Neural progenitor cell (in vitro differentiated cells): Measurements from ENCODE around the gene KIAA0753. TPM values are rescaled to one million over a fixed set of nuclear protein-coding genes. Genes with fewer than 3 reads are reported as not detected.
A peak's percentile ranks its signal among the peaks of the same experiment; 100 is the strongest.

Source experiments
- DNase-seq: peaks from one replicate; pipeline ENCODE4 v3.0.0-alpha.2; 2016; ENCODE audit warnings: low spot score
- H2AFZ ChIP-seq: fragments of 200-600 bp; sonication (generic); replicated peaks from 2 replicates; pipeline ENCODE4 v1.6.1; 2016; ENCODE audit warnings: antibody characterized with exemption
- H3F3A ChIP-seq: fragments of 200-600 bp; sonication (generic); 2 replicates; pipeline ENCODE4 v1.6.1; 2016; ENCODE audit warnings: antibody characterized with exemption, low read depth
- H3K27ac ChIP-seq: fragments of 200-600 bp; sonication (generic); 2 replicates; pipeline ENCODE4 v1.5.1; 2016; ENCODE audit warnings: mild to moderate bottlenecking
- H3K27me3 ChIP-seq: fragments of 200-600 bp; sonication (generic); 2 replicates; pipeline ENCODE4 v1.6.1; 2016; ENCODE audit warnings: mild to moderate bottlenecking, moderate library complexity
- H3K36me3 ChIP-seq: fragments of 200-600 bp; sonication (generic); 2 replicates; pipeline ENCODE4 v1.5.1; 2016
- H3K4me1 ChIP-seq: fragments of 200-600 bp; sonication (generic); 2 replicates; pipeline ENCODE4 v1.6.1; 2016; ENCODE audit warnings: mixed run types
- H3K4me2 ChIP-seq: fragments of 200-600 bp; sonication (generic); 2 replicates; pipeline ENCODE4 v1.6.1; 2016
- H3K4me3 ChIP-seq: fragments of 200-600 bp; sonication (generic); 2 replicates; pipeline ENCODE4 v1.5.1; 2016
- H3K79me2 ChIP-seq: fragments of 200-600 bp; sonication (generic); 2 replicates; pipeline ENCODE4 v1.6.1; 2016; ENCODE audit warnings: low read depth
- H3K9ac ChIP-seq: fragments of 200-600 bp; sonication (generic); 2 replicates; pipeline ENCODE4 v1.6.1; 2016
- H3K9me3 ChIP-seq: fragments of 200-600 bp; sonication (generic); 2 replicates; pipeline ENCODE4 v1.5.1; 2016; ENCODE audit warnings: low read depth
- H4K20me1 ChIP-seq: fragments of 200-600 bp; sonication (generic); 2 replicates; pipeline ENCODE4 v1.6.1; 2016; ENCODE audit warnings: low read depth
- H3K27ac Mint-ChIP-seq: 3 replicates; pipeline ENCODE4 v1.8.0; 2021; ENCODE audit warnings: mixed read lengths
- H3K27me3 Mint-ChIP-seq: 2 replicates; pipeline ENCODE4 v1.8.0; 2022; ENCODE audit warnings: low read depth, mild to moderate bottlenecking, inconsistent platforms, moderate library complexity, mixed read lengths; ENCODE audit not compliant: insufficient read depth
- H3K36me3 Mint-ChIP-seq: 3 replicates; pipeline ENCODE4 v1.8.0; 2021; ENCODE audit warnings: mixed read lengths
- H3K4me1 Mint-ChIP-seq: 3 replicates; pipeline ENCODE4 v1.8.0; 2021; ENCODE audit warnings: mixed read lengths
- H3K4me3 Mint-ChIP-seq: 3 replicates; pipeline ENCODE4 v1.8.0; 2021; ENCODE audit warnings: mild to moderate bottlenecking, moderate library complexity, mixed read lengths
- H3K9me3 Mint-ChIP-seq: 3 replicates; pipeline ENCODE4 v1.8.0; 2020; ENCODE audit warnings: mixed read lengths
- EZH2 ChIP-seq: fragments of 200-600 bp; sonication (generic); IDR thresholded peaks from 2 replicates; pipeline ENCODE4 v1.6.1; 2017; ENCODE audit warnings: antibody characterized with exemption, mild to moderate bottlenecking, moderate library complexity
- EZH2phosphoT487 ChIP-seq: fragments of 200-600 bp; sonication (generic); IDR thresholded peaks from 2 replicates; pipeline ENCODE4 v1.6.1; 2017; ENCODE audit warnings: antibody characterized with exemption
- total RNA-seq: library from RNA; depleted of rRNA; stranded (reverse); fragments of >200 nt; gene quantifications from 2 replicates; pipeline ENCODE4 v1.2.3, GENCODE V29; 2015; ENCODE audit warnings: low replicate concordance
- TF ChIP-seq, protein P1 (sequence below): fragments of 200-600 bp; sonication (generic); IDR thresholded peaks from 2 replicates; pipeline ENCODE4 v1.5.1; 2017; ENCODE audit warnings: antibody characterized with exemption, mild to moderate bottlenecking

KIAA0753 gene
- total RNA-seq, 1 donor from 2014 or later, result 24.1 TPM

DNA sequence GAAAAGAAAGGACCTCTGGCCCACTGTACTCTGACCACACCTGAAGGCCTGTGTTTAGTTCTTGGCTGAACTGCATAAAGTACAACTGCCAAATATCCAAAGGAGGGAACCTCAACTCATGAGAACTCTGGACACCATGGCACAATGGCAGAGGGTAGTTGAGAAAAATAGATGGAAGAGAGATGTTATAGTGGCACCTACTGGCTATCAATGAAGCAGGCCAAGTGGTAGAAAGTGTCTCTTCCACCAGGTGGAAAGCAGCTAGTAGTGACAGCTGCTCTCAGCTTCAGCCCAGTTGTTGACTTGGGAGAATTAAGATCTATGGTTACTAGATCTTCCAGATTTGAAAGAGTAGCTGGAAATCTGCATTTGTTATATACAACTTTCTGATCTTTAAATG lies 7.7 kb upstream of the KIAA0753 start:
- peaks cover 82% of the 10 kb centered on the region for H3K79me2 ChIP-seq
- H3K4me1 Mint-ChIP-seq, result peaks cover 28% of the 10 kb centered on the region

GRCh38 chr17:6643451-6644125 lies 3.1 kb upstream of the KIAA0753 start:
- no peaks in the 10 kb centered on the region for H3K27me3 ChIP-seq
- TF ChIP-seq EZH2phosphoT487 (no peak), EZH2 (no peak)
- TF ChIP-seq, protein P1, sequence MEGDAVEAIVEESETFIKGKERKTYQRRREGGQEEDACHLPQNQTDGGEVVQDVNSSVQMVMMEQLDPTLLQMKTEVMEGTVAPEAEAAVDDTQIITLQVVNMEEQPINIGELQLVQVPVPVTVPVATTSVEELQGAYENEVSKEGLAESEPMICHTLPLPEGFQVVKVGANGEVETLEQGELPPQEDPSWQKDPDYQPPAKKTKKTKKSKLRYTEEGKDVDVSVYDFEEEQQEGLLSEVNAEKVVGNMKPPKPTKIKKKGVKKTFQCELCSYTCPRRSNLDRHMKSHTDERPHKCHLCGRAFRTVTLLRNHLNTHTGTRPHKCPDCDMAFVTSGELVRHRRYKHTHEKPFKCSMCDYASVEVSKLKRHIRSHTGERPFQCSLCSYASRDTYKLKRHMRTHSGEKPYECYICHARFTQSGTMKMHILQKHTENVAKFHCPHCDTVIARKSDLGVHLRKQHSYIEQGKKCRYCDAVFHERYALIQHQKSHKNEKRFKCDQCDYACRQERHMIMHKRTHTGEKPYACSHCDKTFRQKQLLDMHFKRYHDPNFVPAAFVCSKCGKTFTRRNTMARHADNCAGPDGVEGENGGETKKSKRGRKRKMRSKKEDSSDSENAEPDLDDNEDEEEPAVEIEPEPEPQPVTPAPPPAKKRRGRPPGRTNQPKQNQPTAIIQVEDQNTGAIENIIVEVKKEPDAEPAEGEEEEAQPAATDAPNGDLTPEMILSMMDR, result no peak
- H3K4me3 Mint-ChIP-seq, result no peak overlapping the region
- H3F3A ChIP-seq, result peaks cover 45% of the 10 kb centered on the region
- no peaks in the 10 kb centered on the region for H3K9me3 Mint-ChIP-seq
- H3K9me3 ChIP-seq, result no peaks in the 10 kb centered on the region
- H3K9ac ChIP-seq, result no peak overlapping the region
- no peak overlapping the region for H2AFZ ChIP-seq
- H4K20me1 ChIP-seq, result peaks cover 37% of the 10 kb centered on the region
- peaks cover 82% of the 10 kb centered on the region for H3K79me2 ChIP-seq
- no peak overlapping the region for H3K4me2 ChIP-seq
- peaks cover 24% of the 10 kb centered on the region for H3K4me1 Mint-ChIP-seq
- peaks cover 8% of the 10 kb centered on the region for H3K36me3 ChIP-seq
- no peak overlapping the region for H3K4me3 ChIP-seq
- peaks cover 11% of the 10 kb centered on the region for H3K4me1 ChIP-seq
- H3K36me3 Mint-ChIP-seq, result peaks cover 9% of the 10 kb centered on the region
- no peak overlapping the region for H3K27ac ChIP-seq
- H3K27ac Mint-ChIP-seq, result no peak overlapping the region
- no peaks in the 10 kb centered on the region for H3K27me3 Mint-ChIP-seq
- DNase-seq, result no peak

More for the DNA sequence above, 7.7 kb upstream of the KIAA0753 start:
- Histone ChIP-seq H2AFZ (no peak overlapping the region), H3K27me3 (peaks cover 8% of the 10 kb centered on the region), H3K9me3 (no peaks in the 10 kb centered on the region), H3F3A (peaks cover 36% of the 10 kb centered on the region), H3K4me3 (no peak overlapping the region), H3K36me3 (peaks cover 4% of the 10 kb centered on the region), H3K9ac (no peak overlapping the region), H4K20me1 (peaks cover 40% of the 10 kb centered on the region), H3K27ac (no peak overlapping the region), H3K4me2 (no peak overlapping the region), H3K4me1 (peaks cover 17% of the 10 kb centered on the region)
- Mint-ChIP-seq H3K4me3 (no peak overlapping the region), H3K9me3 (no peaks in the 10 kb centered on the region), H3K36me3 (peaks cover 10% of the 10 kb centered on the region), H3K27me3 (peaks cover 4% of the 10 kb centered on the region), H3K27ac (no peak overlapping the region)
- TF ChIP-seq, protein P1, result peak; percentile 25
- TF ChIP-seq EZH2, result no peak
- DNase-seq, result no peak

DNA sequence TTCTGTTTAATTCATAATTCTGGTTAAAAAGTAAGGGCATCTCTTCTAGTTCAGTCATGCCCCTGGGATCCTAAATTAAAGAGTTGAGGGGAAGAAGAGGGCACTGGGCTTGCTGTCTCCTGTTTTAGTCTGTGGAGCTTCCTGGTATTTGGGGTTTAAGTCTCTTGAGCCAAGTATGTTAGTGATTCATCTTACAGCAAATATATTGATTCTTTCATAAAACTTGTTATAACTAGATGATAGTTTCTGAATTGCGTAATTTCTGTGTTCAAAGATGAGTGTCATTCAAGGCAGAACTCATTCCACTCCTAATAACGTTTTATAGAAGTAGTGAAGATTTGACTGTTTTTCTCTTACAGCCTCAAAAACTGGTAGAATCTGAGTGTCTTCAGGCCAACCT lies 2.1 kb upstream of the KIAA0753 start:
- H3K4me3 ChIP-seq, result peak overlapping the region; percentile 75
- peaks cover 27% of the 10 kb centered on the region for H3K4me1 Mint-ChIP-seq

More for the DNA sequence above, 2.1 kb upstream of the KIAA0753 start:
- Histone ChIP-seq H3K79me2 (peaks cover 81% of the 10 kb centered on the region), H3K9me3 (no peaks in the 10 kb centered on the region), H3K27ac (no peak overlapping the region), H3K27me3 (no peaks in the 10 kb centered on the region), H3K4me2 (peak overlapping the region; percentile 95), H4K20me1 (peaks cover 31% of the 10 kb centered on the region), H3K36me3 (peaks cover 8% of the 10 kb centered on the region), H3K9ac (no peak overlapping the region), H3F3A (peaks cover 45% of the 10 kb centered on the region), H3K4me1 (peaks cover 11% of the 10 kb centered on the region), H2AFZ (no peak overlapping the region)
- no peaks in the 10 kb centered on the region for H3K27me3 Mint-ChIP-seq
- no peaks in the 10 kb centered on the region for H3K9me3 Mint-ChIP-seq
- H3K36me3 Mint-ChIP-seq, result peaks cover 7% of the 10 kb centered on the region
- DNase-seq, result no peak
- H3K27ac Mint-ChIP-seq, result no peak overlapping the region
- TF ChIP-seq EZH2, result no peak
- TF ChIP-seq EZH2phosphoT487, result no peak
- TF ChIP-seq, protein P1, result no peak
- H3K4me3 Mint-ChIP-seq, result peak overlapping the region; percentile 12
